ENCODE data around the gene FAM120A. TPM values are rescaled to one million over a fixed set of nuclear protein-coding genes. Genes with fewer than 3 reads are reported as not detected.

The FAM120A gene
- total RNA-seq (2022; extraction: Qiagen RNA extraction; ENCODE audit: low read depth), result 77.5 to 95.0 TPM (median 88.2 TPM) in 5 replicates

GRCh38 chr9:93450945-93451815 lies at the start of gene FAM120A:
Gene FAM120A (plus strand): TSS chr9:93451685. CDS start chr9:93451916, 231 bp downstream.

DNA sequence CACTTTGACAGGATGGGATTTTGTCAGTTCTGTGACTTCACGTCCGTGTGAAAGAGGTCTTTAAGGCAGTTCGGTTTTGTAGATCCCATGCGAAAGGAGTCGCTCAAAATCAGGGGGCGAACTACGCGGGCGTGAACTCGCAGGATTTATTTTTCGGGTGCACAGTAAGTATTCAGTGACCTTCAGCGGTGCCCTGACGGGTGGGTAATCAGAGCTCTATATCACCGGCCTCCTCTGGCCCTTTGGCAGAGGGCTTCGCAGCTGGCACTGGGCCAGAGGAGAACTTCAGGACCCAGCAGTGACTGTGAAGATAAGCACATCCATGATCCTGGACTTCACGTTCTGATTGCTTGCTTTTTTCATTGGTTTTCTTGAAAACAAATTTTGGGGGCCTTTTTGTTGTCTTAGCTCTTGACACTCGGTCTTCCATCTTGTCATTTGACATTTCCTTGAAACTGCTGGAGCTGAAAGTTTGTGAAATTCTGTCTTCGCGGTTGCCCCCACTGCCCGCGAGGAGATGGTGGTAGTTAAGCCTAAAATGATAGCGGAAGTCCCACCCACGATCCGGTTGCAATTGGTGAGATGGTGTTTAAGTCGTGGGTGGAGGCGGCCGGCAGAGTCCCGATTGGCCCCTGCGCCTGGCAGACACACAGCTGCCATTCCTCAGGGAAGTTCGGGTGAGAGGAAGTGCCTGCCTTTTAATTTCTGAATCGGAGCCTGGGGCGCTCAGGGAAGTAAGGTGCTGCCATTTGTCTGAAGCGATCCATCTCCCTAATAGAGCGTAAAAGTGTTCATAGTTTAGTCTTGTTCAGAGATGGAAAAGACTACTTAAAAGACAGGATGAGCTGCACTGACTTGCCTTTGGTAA lies 1.8 kb downstream of the FAM120A start, which contains the start of gene FAM120AOS:
Gene FAM120AOS (minus strand): TSS at position 535 of the 868 bp plus-strand sequence. CDS start 872 bp downstream, outside the sequence.

GRCh38 chr9:93576258-93577077 lies 125.0 kb downstream of the FAM120A start, which contains the start of gene PHF2:
Gene PHF2 (plus strand): TSS chr9:93576584. CDS start chr9:93576774, 190 bp downstream.

Other genes starting within 250 kb of the FAM120A start
- 43.3 to 53.0 TPM (median 50.7 TPM) in 5 replicates for gene FAM120AOS, start 1.9 kb downstream of the FAM120A start, total RNA-seq (2022; extraction: Qiagen RNA extraction; ENCODE audit: low read depth)
- 15.8 to 19.8 TPM (median 16.7 TPM) in 5 replicates for gene PHF2, start 124.9 kb downstream of the FAM120A start, total RNA-seq (2022; extraction: Qiagen RNA extraction; ENCODE audit: low read depth)

Measured in A549 treated with DMSO at 1 μM for 4 hours (cell line).